Measurements from ENCODE around the gene EGR4.

The EGR4 gene

GRCh38 chr2:73297151-73297559 lies 3.8 kb upstream of the EGR4 start:
- TF ChIP-seq ZFP30 (CRISPR knock-in tag; IDR thresholded peaks at IDR 0.05) (no peak), GLIS3 (CRISPR knock-in tag; IDR thresholded peaks at IDR 0.05) (no peak), BACH2 (CRISPR knock-in tag; IDR thresholded peaks at IDR 0.05; ENCODE audit: borderline replicate concordance) (no peak), ZFP3 (CRISPR knock-in tag; IDR thresholded peaks at IDR 0.05) (no peak), ESRRG (CRISPR knock-in tag; IDR thresholded peaks at IDR 0.05) (no peak), ZNF8 (CRISPR knock-in tag; IDR thresholded peaks at IDR 0.05) (no peak), TCF4 (CRISPR knock-in tag; IDR thresholded peaks at IDR 0.05; ENCODE audit: borderline replicate concordance) (no peak), CSDC2 (CRISPR knock-in tag; IDR thresholded peaks at IDR 0.05) (no peak)
- ATAC-seq, result no peak

- ATAC-seq, result no peak
- TF ChIP-seq OSR1 (CRISPR knock-in tag; IDR thresholded peaks at IDR 0.05) (no peak), PATZ1 (CRISPR knock-in tag; IDR thresholded peaks at IDR 0.05; ENCODE audit: borderline replicate concordance) (no peak), ZNF70 (CRISPR knock-in tag; IDR thresholded peaks at IDR 0.05) (no peak), CREB5 (CRISPR knock-in tag; IDR thresholded peaks at IDR 0.05; ENCODE audit: low read depth) (no peak)
Observed at GRCh38 chr2:73295751-73296400, 2.5 kb upstream of the EGR4 start.

GRCh38 chr2:73294239-73294638 lies 891 bp upstream of the EGR4 start:
- TF ChIP-seq ZNF8 (CRISPR knock-in tag; IDR thresholded peaks at IDR 0.05), result no peak
- TF ChIP-seq PPARA (CRISPR knock-in tag; IDR thresholded peaks at IDR 0.05; ENCODE audit: borderline replicate concordance), result no peak
- TF ChIP-seq ZC3H10 (CRISPR knock-in tag; IDR thresholded peaks at IDR 0.05), result no peak
- no peak for TF ChIP-seq TSHZ2 (CRISPR knock-in tag; IDR thresholded peaks at IDR 0.05)
- no peak for TF ChIP-seq ESRRG (CRISPR knock-in tag; IDR thresholded peaks at IDR 0.05)
- TF ChIP-seq TCF4 (CRISPR knock-in tag; IDR thresholded peaks at IDR 0.05; ENCODE audit: borderline replicate concordance), result no peak
- TF ChIP-seq RARB (CRISPR knock-in tag; IDR thresholded peaks at IDR 0.05), result no peak
- TF ChIP-seq PATZ1 (CRISPR knock-in tag; IDR thresholded peaks at IDR 0.05; ENCODE audit: borderline replicate concordance), result no peak
- no peak for ATAC-seq

GRCh38 chr2:73292906-73293533 lies 328 bp downstream of the EGR4 start:
- TF ChIP-seq CREB5 (CRISPR knock-in tag; IDR thresholded peaks at IDR 0.05; ENCODE audit: low read depth), result no peak
- TF ChIP-seq ZC3H10 (CRISPR knock-in tag; IDR thresholded peaks at IDR 0.05), result no peak
- ATAC-seq, result no peak; the same call in 2 of the 3 replicates
